Tibial nerve (tissue), 4 donors: Measurements from ENCODE around the gene KIAA1958. TPM values are rescaled to one million over a fixed set of nuclear protein-coding genes. Genes with fewer than 3 reads are reported as not detected.
"Not testable (repeated sequence)": the region's sequence is repeated elsewhere in the genome, so short reads cannot be mapped to it uniquely, and the experiment has no call there.

Experiments
- DNase-seq, 2 donors: peaks; one replicate each; pipeline ENCODE4 v3.0.0-alpha.2; 2019; ENCODE audit warnings: low spot score in 2 of 2
- H3K27ac ChIP-seq, 4 donors: fragments of 200-600 bp; sonication (generic) in 3 of 4; one replicate each; pipeline ENCODE4 v1.5.1; 2017 to 2019; ENCODE audit warnings: mild to moderate bottlenecking in 1 of 4
- H3K27me3 ChIP-seq, 2 donors: fragments of 200-600 bp; sonication (generic) in 1 of 2; one replicate each; pipeline versions ENCODE4 v1.5.1 to v1.6.0; 2017 to 2019
- H3K36me3 ChIP-seq, 3 donors: fragments of 200-600 bp; sonication (generic); one replicate each; pipeline ENCODE4 v1.5.1; 2018 to 2019
- H3K4me1 ChIP-seq, 4 donors: fragments of 200-600 bp; sonication (generic) in 3 of 4; one replicate each; pipeline ENCODE4 v1.5.1; 2017 to 2019
- H3K4me3 ChIP-seq, 4 donors: fragments of 200-600 bp; sonication (generic) in 3 of 4; one replicate each; pipeline ENCODE4 v1.5.1; 2017 to 2019; ENCODE audit warnings: mild to moderate bottlenecking in 1 of 4, moderate library complexity in 1 of 4
- H3K9me3 ChIP-seq, 4 donors: fragments of 200-600 bp; sonication (generic) in 3 of 4; one replicate each; pipeline ENCODE4 v1.5.1; 2017 to 2019
- CTCF ChIP-seq, 5 experiments: fragments of 200-600 bp in 3 of 5; fragments of 450-650 bp in 2 of 5; sonication (generic) in 3 of 5; IDR thresholded peaks; one replicate each; pipeline ENCODE4 v1.5.1; 2016 to 2019; ENCODE audit warnings: antibody characterized with exemption in 5 of 5, mild to moderate bottlenecking in 3 of 5, moderate library complexity in 2 of 5
- EP300 ChIP-seq, 2 donors: sonication (generic); formaldehyde crosslinking; IDR thresholded peaks; one replicate each; pipeline ENCODE4 v1.6.1; 2017; ENCODE audit warnings: antibody characterized with exemption in 2 of 2, mild to moderate bottlenecking in 1 of 2
- POLR2A ChIP-seq, 2 donors: fragments of 450-650 bp; IDR thresholded peaks; one replicate each; pipeline ENCODE4 v1.6.1; 2017; ENCODE audit warnings: antibody characterized with exemption in 2 of 2, mild to moderate bottlenecking in 2 of 2, moderate library complexity in 2 of 2
- WGBS, 2 donors: methylation state at CpG; one replicate each; pipeline ENCODE4 v1.1.5; 2018; 5-methylcytosine and 5-hydroxymethylcytosine counted together
- total RNA-seq, 4 donors: library from RNA; depleted of rRNA; stranded (reverse); fragments of >200 nt; gene quantifications; one replicate each; pipeline ENCODE4 v1.1.0, GENCODE V29; 2016

Gene KIAA1958
- total RNA-seq, 4 donors from 2014 or later: 3.7 to 5.2 (median 4.5) TPM

GRCh38 chr9:112508377-112508776 is 21.8 kb downstream of the KIAA1958 start:
- TF ChIP-seq EP300 (IDR thresholded peaks at IDR 0.05): no peak
- Histone ChIP-seq H3K27me3 (no peaks in the 10 kb centered on the region), H3K4me3 (no peak overlapping the region), H3K9me3 (no peaks in the 10 kb centered on the region), H3K27ac (no peak overlapping the region), H3K4me1 (no peaks in the 10 kb centered on the region), H3K36me3 (no peaks in the 10 kb centered on the region)
- DNase-seq: no peak
- WGBS, 2 donors: 59 to 74% methylated on average over 2 of the region's 2 CpGs

GRCh38 chr9:112512377-112512776 is 25.8 kb downstream of the KIAA1958 start:
- not testable (repeated sequence) for H3K27ac ChIP-seq, H3K4me3 ChIP-seq, H3K9me3 ChIP-seq, H3K4me1 ChIP-seq, H3K27me3 ChIP-seq, DNase-seq, H3K36me3 ChIP-seq
- WGBS, 2 donors: 84 to 85% methylated on average over 3 to 4 of the region's 4 CpGs

GRCh38 chr9:112516769-112517168 is 30.1 kb downstream of the KIAA1958 start:
- Histone ChIP-seq H3K27ac (no peak overlapping the region), H3K4me1 (no peaks in the 10 kb centered on the region), H3K36me3 (no peaks in the 10 kb centered on the region), H3K9me3 (no peaks in the 10 kb centered on the region), H3K27me3 (no peaks in the 10 kb centered on the region), H3K4me3 (no peak overlapping the region)
- no peak for DNase-seq
- TF ChIP-seq EP300 (IDR thresholded peaks at IDR 0.05) (no peak), POLR2A (IDR thresholded peaks at IDR 0.05) (no peak), CTCF (IDR thresholded peaks at IDR 0.05) (no peak)
- WGBS, 2 donors: 90 to 94% methylated on average over 2 of the region's 2 CpGs

GRCh38 chr9:112520069-112520468 is 33.4 kb downstream of the KIAA1958 start:
- Histone ChIP-seq H3K36me3 (no peaks in the 10 kb centered on the region), H3K27me3 (no peaks in the 10 kb centered on the region), H3K4me3 (no peak overlapping the region), H3K9me3 (no peaks in the 10 kb centered on the region), H3K4me1 (no peaks in the 10 kb centered on the region), H3K27ac (no peak overlapping the region)
- DNase-seq: no peak
- WGBS, 2 donors: 87 to 88% methylated on average over 1 of the region's 1 CpG
- no peak for TF ChIP-seq POLR2A (IDR thresholded peaks at IDR 0.05)
- no peak for TF ChIP-seq EP300 (IDR thresholded peaks at IDR 0.05)
- no peak for TF ChIP-seq CTCF (IDR thresholded peaks at IDR 0.05)

GRCh38 chr9:112520656-112521055 is 34.0 kb downstream of the KIAA1958 start:
- no peak overlapping the region for H3K4me3 ChIP-seq
- TF ChIP-seq EP300 (IDR thresholded peaks at IDR 0.05) (no peak), CTCF (IDR thresholded peaks at IDR 0.05) (no peak), POLR2A (IDR thresholded peaks at IDR 0.05) (no peak)
- 64 to 83% methylated on average over 3 of the region's 3 CpGs for WGBS, 2 donors

GRCh38 chr9:112526973-112527372 is 40.3 kb downstream of the KIAA1958 start:
- no peaks in the 10 kb centered on the region for H3K27me3 ChIP-seq
- H3K36me3 ChIP-seq: no peaks in the 10 kb centered on the region
- TF ChIP-seq POLR2A (IDR thresholded peaks at IDR 0.05) (no peak), CTCF (IDR thresholded peaks at IDR 0.05) (no peak), EP300 (IDR thresholded peaks at IDR 0.05) (no peak)
- H3K27ac ChIP-seq: no peak overlapping the region
- no peak for DNase-seq
- peaks cover 0 to 6% (median 0%) of the 10 kb centered on the region in 4 donors for H3K9me3 ChIP-seq
- WGBS, 2 donors: 58 to 63% methylated on average over 1 of the region's 1 CpG
- H3K4me3 ChIP-seq: no peak overlapping the region
- no peaks in the 10 kb centered on the region for H3K4me1 ChIP-seq

More at GRCh38 chr9:112520656-112521055, 34.0 kb downstream of the KIAA1958 start:
- H3K27ac ChIP-seq: no peak overlapping the region
- no peaks in the 10 kb centered on the region for H3K36me3 ChIP-seq
- no peaks in the 10 kb centered on the region for H3K27me3 ChIP-seq
- DNase-seq: no peak
- H3K4me1 ChIP-seq: no peaks in the 10 kb centered on the region
- H3K9me3 ChIP-seq: no peaks in the 10 kb centered on the region
